ENCODE results near the gene SWAP70.

SWAP70 gene

GRCh38 chr11:9643751-9644150 lies 20.1 kb upstream of the SWAP70 start:
- Histone ChIP-seq H3K4me1 (no peaks in the 10 kb centered on the region), H3K36me3 (no peaks in the 10 kb centered on the region), H3K4me3 (ENCODE audit: low read depth, low read length) (no peak overlapping the region), H3K9me3 (no peaks in the 10 kb centered on the region), H3K27me3 (no peaks in the 10 kb centered on the region)
- DNase-seq = no peak
- TF ChIP-seq CTCF (IDR thresholded peaks at IDR 0.05; ENCODE audit: low read depth, low read length) = no peak

- H3K4me1 ChIP-seq = no peaks in the 10 kb centered on the region
These were observed 18.0 kb upstream of the SWAP70 start for GRCh38 chr11:9645881-9646280.

GRCh38 chr11:9646324-9646723 lies 17.6 kb upstream of the SWAP70 start:
- no peak for DNase-seq
- Histone ChIP-seq H3K9me3 (no peaks in the 10 kb centered on the region), H3K27me3 (no peaks in the 10 kb centered on the region), H3K36me3 (no peaks in the 10 kb centered on the region), H3K4me3 (ENCODE audit: low read depth, low read length) (no peak overlapping the region), H3K4me1 (no peaks in the 10 kb centered on the region)
- TF ChIP-seq CTCF (IDR thresholded peaks at IDR 0.05; ENCODE audit: low read depth, low read length) = no peak

More at GRCh38 chr11:9645881-9646280, 18.0 kb upstream of the SWAP70 start:
- Histone ChIP-seq H3K4me3 (ENCODE audit: low read depth, low read length) (no peak overlapping the region), H3K9me3 (no peaks in the 10 kb centered on the region), H3K36me3 (no peaks in the 10 kb centered on the region), H3K27me3 (no peaks in the 10 kb centered on the region)
- DNase-seq = no peak
- no peak for TF ChIP-seq CTCF (IDR thresholded peaks at IDR 0.05; ENCODE audit: low read depth, low read length)

- Histone ChIP-seq H3K27me3 (no peaks in the 10 kb centered on the region), H3K4me1 (no peaks in the 10 kb centered on the region; the same call in 1 of the 2 replicates), H3K4me3 (ENCODE audit: low read depth, low read length) (no peak overlapping the region), H3K9me3 (no peaks in the 10 kb centered on the region), H3K36me3 (no peaks in the 10 kb centered on the region)
- no peak for DNase-seq
- TF ChIP-seq CTCF (IDR thresholded peaks at IDR 0.05; ENCODE audit: low read depth, low read length) = no peak
These were observed 12.4 kb upstream of the SWAP70 start for GRCh38 chr11:9651481-9651880.

GRCh38 chr11:9651899-9652748 lies 11.8 kb upstream of the SWAP70 start:
- Histone ChIP-seq H3K27me3 (no peaks in the 10 kb centered on the region), H3K4me1 (no peaks in the 10 kb centered on the region; the same call in 1 of the 2 replicates), H3K4me3 (ENCODE audit: low read depth, low read length) (no peak overlapping the region), H3K36me3 (no peaks in the 10 kb centered on the region), H3K9me3 (no peaks in the 10 kb centered on the region)
- TF ChIP-seq CTCF (IDR thresholded peaks at IDR 0.05; ENCODE audit: low read depth, low read length) = no peak
- DNase-seq = no peak

- no peaks in the 10 kb centered on the region for H3K27me3 ChIP-seq
- H3K4me1 ChIP-seq = no peaks in the 10 kb centered on the region; the same call in 1 of the 2 replicates
- H3K36me3 ChIP-seq = no peaks in the 10 kb centered on the region
- DNase-seq = no peak
- H3K9me3 ChIP-seq = no peaks in the 10 kb centered on the region
- TF ChIP-seq CTCF (IDR thresholded peaks at IDR 0.05; ENCODE audit: low read depth, low read length) = no peak
- H3K4me3 ChIP-seq (ENCODE audit: low read depth, low read length) = no peak overlapping the region
These were observed 10.0 kb upstream of the SWAP70 start for GRCh38 chr11:9653871-9654270.

Measured in BE2C (cell line).